ENCODE measurements around the gene ASIC2. TPM values are rescaled to one million over a fixed set of nuclear protein-coding genes. Genes with fewer than 3 reads are reported as not detected.

ASIC2 gene
- total RNA-seq, 1 experiment from 2014 or later = not detected

GRCh38 chr17:33023790-33024189 lies 269.3 kb downstream of the ASIC2 start:
- Histone ChIP-seq H3K27ac (ENCODE audit: low read depth, low read length) (no peak overlapping the region), H3K4me2 (ENCODE audit: low read length) (no peak overlapping the region), H3K4me3 (replicated peaks in 1 of 2; ENCODE audit: low read depth in 1 of 2, low read length in 2 of 2) (no peak overlapping the region), H3K79me2 (ENCODE audit: insufficient read depth, low read length) (no peaks in the 10 kb centered on the region), H3K27me3 (ENCODE audit: insufficient read depth, low read length) (peaks cover 29% of the 10 kb centered on the region; the same call in 1 of the 2 replicates), H3K4me1 (ENCODE audit: control insufficient read depth in 1 of 2, insufficient read depth in 2 of 2, low read length in 2 of 2) (no peaks in the 10 kb centered on the region), H3K9me3 (ENCODE audit: control insufficient read depth in 1 of 2, insufficient read depth in 1 of 2, low read depth in 1 of 2, low read length in 2 of 2) (no peaks in the 10 kb centered on the region), H3K9me2 (ENCODE audit: insufficient read depth) (no peaks in the 10 kb centered on the region), H3K36me3 (ENCODE audit: control insufficient read depth in 1 of 2, insufficient read depth in 2 of 2, low read length in 2 of 2) (no peaks in the 10 kb centered on the region), H3K9ac (ENCODE audit: low read length) (no peak overlapping the region), H2AFZ (ENCODE audit: low read depth, low read length, poor library complexity, severe bottlenecking) (no peak overlapping the region), H4K20me1 (ENCODE audit: insufficient read depth) (no peaks in the 10 kb centered on the region)
- no peak for TF ChIP-seq EZH2phosphoT487 (IDR thresholded peaks at IDR 0.05; ENCODE audit: borderline replicate concordance)
- TF ChIP-seq POLR2A (IDR thresholded peaks at IDR 0.05; ENCODE audit: borderline replicate concordance, extremely low read depth, insufficient read depth, insufficient read length) = no peak
- no peak for TF ChIP-seq CTCF (IDR thresholded peaks at IDR 0.05 in 2 of 3, conservative IDR thresholded peaks at IDR 0.05 in 1 of 3; ENCODE audit: borderline replicate concordance in 1 of 3, insufficient read depth in 1 of 3, low read depth in 2 of 3, low read length in 2 of 3)
- no peak for TF ChIP-seq ZFX (IDR thresholded peaks at IDR 0.05)
- no peak for TF ChIP-seq YY1 (IDR thresholded peaks at IDR 0.05; ENCODE audit: extremely low read depth, insufficient replicate concordance, low read depth, low read length)
- TF ChIP-seq REST (IDR thresholded peaks at IDR 0.05; ENCODE audit: low read depth) = no peak
- TF ChIP-seq TCF7L2 (IDR thresholded peaks at IDR 0.05; ENCODE audit: borderline replicate concordance, extremely low read depth, insufficient read depth, insufficient read length) = no peak
- TF ChIP-seq EZH2 (IDR thresholded peaks at IDR 0.05) = no peak
- no peak for TF ChIP-seq SIN3A (IDR thresholded peaks at IDR 0.05; ENCODE audit: low read depth)
- TF ChIP-seq CEBPB (IDR thresholded peaks at IDR 0.05; ENCODE audit: low read depth) = no peak
- no peak for TF ChIP-seq FOSL1 (IDR thresholded peaks at IDR 0.05; ENCODE audit: low read depth)
- no peak for TF ChIP-seq ATF3 (IDR thresholded peaks at IDR 0.05)
- no peak for TF ChIP-seq JUND (IDR thresholded peaks at IDR 0.05)
- no peak for TF ChIP-seq RAD21 (IDR thresholded peaks at IDR 0.05; ENCODE audit: low read depth)
- intact Hi-C loops (cut with micrococcal nuclease) = no loop called here
- no TSS peak for BruUV-seq (replicated peaks)
- POLR2A ChIA-PET = no interaction called here
- DNase-seq (ENCODE audit: low read depth, low spot score) = no peak
- ATAC-seq = no peak
- RAD21 ChIA-PET (ENCODE audit: low non-redundant PET in 1 of 2, low total read pairs in 2 of 2, uncharacterized antibody in 2 of 2, unreplicated experiment in 2 of 2) = no interaction called here
- CTCF ChIA-PET = no interaction called here
